WTC11 (cell line): ENCODE measurements around the gene ZCWPW1.

Experiments
- JUN ChIP-seq: sonication (generic); formaldehyde crosslinking; IDR thresholded peaks from 2 replicates; pipeline ENCODE4 v1.8.0; 2023; ENCODE audit warnings: mild to moderate bottlenecking, missing genetic modification reagents
- MXD4 ChIP-seq: fragments of 250-450 bp; sonication (Bioruptor Pico); IDR thresholded peaks from 2 replicates; pipeline ENCODE4 v1.8.0; 2021; ENCODE audit warnings: mild to moderate bottlenecking, moderate library complexity, borderline replicate concordance
- SMAD3 ChIP-seq: sonication (generic); formaldehyde crosslinking; IDR thresholded peaks from 2 replicates; pipeline ENCODE4 v1.8.0; 2022; ENCODE audit warnings: missing genetic modification reagents, mild to moderate bottlenecking, borderline replicate concordance
- TP53 ChIP-seq: sonication (generic); formaldehyde crosslinking; IDR thresholded peaks from 2 replicates; pipeline ENCODE4 v1.8.1; 2023; ENCODE audit warnings: mild to moderate bottlenecking, missing genetic modification reagents
- ZNF121 ChIP-seq: sonication (generic); formaldehyde crosslinking; IDR thresholded peaks from 2 replicates; pipeline ENCODE4 v1.8.0; 2023; ENCODE audit warnings: missing genetic modification reagents
- ZNF263 ChIP-seq: sonication (generic); formaldehyde crosslinking; IDR thresholded peaks from 2 replicates; pipeline ENCODE4 v1.8.1; 2022; ENCODE audit warnings: low read depth, mild to moderate bottlenecking, moderate library complexity, missing genetic modification reagents
- TF ChIP-seq, protein P1 (sequence below): fragments of 200-600 bp; IDR thresholded peaks from 2 replicates; pipeline ENCODE4 v1.8.0; 2022; ENCODE audit warnings: antibody characterized with exemption
- TF ChIP-seq, protein P2 (sequence below): sonication (generic); formaldehyde crosslinking; IDR thresholded peaks from 2 replicates; pipeline ENCODE4 v1.8.1; 2022; ENCODE audit warnings: mild to moderate bottlenecking, moderate library complexity, missing genetic modification reagents

DNA sequence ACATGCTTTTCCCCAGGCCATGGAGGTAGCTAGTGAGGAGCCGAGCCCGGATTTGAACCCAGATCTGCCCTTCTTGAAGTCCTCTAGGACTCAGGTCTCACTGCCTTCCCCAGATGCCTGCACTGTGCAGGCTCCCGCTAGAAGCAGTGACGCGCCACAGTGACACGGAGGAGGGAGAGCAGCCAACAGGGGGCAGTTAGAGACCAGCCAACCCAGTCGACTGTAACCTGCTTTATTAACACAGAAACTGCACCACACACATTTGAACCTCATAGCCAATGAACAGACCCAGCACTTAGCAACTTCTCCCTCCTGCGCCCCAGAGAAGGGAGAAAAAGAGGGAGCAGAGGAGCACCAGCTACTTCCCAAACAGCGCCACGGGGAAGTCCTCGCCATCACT is 27.8 kb downstream of the ZCWPW1 start:
- TF ChIP-seq ZNF121 (CRISPR knock-in tag) (no peak), ZNF263 (CRISPR knock-in tag) (no peak), SMAD3 (no peak), MXD4 (CRISPR knock-in tag) (no peak), JUN (CRISPR knock-in tag) (no peak), TP53 (CRISPR knock-in tag) (no peak)
- TF ChIP-seq, protein P1, sequence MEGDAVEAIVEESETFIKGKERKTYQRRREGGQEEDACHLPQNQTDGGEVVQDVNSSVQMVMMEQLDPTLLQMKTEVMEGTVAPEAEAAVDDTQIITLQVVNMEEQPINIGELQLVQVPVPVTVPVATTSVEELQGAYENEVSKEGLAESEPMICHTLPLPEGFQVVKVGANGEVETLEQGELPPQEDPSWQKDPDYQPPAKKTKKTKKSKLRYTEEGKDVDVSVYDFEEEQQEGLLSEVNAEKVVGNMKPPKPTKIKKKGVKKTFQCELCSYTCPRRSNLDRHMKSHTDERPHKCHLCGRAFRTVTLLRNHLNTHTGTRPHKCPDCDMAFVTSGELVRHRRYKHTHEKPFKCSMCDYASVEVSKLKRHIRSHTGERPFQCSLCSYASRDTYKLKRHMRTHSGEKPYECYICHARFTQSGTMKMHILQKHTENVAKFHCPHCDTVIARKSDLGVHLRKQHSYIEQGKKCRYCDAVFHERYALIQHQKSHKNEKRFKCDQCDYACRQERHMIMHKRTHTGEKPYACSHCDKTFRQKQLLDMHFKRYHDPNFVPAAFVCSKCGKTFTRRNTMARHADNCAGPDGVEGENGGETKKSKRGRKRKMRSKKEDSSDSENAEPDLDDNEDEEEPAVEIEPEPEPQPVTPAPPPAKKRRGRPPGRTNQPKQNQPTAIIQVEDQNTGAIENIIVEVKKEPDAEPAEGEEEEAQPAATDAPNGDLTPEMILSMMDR = no peak
- TF ChIP-seq, protein P2, sequence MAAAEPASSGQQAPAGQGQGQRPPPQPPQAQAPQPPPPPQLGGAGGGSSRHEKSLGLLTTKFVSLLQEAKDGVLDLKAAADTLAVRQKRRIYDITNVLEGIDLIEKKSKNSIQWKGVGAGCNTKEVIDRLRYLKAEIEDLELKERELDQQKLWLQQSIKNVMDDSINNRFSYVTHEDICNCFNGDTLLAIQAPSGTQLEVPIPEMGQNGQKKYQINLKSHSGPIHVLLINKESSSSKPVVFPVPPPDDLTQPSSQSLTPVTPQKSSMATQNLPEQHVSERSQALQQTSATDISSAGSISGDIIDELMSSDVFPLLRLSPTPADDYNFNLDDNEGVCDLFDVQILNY (CRISPR knock-in tag) = no peak
